Esophagus muscularis mucosa (tissue), 4 donors: Measurements from ENCODE around the gene RFX5.

Experiments
- EP300 ChIP-seq: sonication (generic); formaldehyde crosslinking; IDR thresholded peaks from one replicate; pipeline ENCODE4 v1.6.1; 2017; ENCODE audit warnings: antibody characterized with exemption
- POLR2A ChIP-seq: fragments of 450-650 bp; IDR thresholded peaks from one replicate; pipeline ENCODE4 v1.6.1; 2017; ENCODE audit warnings: antibody characterized with exemption, moderate library complexity, mild to moderate bottlenecking, low read depth
- TF ChIP-seq, protein P1 (sequence below), 3 experiments: fragments of 200-600 bp in 2 of 3; fragments of 450-650 bp in 1 of 3; sonication (generic) in 2 of 3; IDR thresholded peaks; one replicate each; pipeline ENCODE4 v1.5.1; 2017 to 2019; ENCODE audit warnings: antibody characterized with exemption in 3 of 3, mild to moderate bottlenecking in 2 of 3, moderate library complexity in 1 of 3

DNA sequence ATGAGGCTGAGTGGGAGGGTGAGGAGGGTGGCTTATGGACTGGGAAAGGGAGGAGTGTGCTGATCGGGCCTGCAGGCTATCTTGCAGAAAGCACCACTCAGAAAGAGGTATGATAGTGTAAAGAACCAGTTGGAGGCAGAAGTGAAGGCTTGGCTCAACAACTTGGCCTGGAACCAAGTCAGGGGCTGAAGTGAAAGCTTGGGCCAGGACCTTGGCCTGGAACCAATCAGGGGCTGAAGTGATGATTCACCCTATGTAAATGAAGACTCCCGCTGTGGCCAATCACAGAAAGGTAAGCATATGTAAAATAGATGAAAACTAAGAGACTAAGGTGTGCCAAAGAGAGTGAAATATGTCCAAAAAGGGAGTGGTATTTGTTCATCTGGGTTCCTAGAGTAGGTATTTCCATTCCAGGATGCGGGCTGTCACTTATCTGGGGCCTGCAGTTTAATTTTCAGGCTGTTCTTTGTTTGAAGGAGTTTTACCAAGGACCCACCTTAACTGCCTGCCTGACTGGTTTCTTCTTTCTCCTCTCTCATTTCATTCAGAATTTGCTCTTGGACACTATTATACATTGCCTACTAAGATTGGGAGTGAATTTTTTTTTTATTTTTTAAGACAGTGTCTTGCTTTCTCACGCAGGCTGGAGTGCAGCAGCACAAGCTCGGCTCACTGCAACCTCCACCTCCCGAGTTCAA lies 5.1 kb upstream of the RFX5 start:
- TF ChIP-seq POLR2A (no peak), EP300 (no peak)
- TF ChIP-seq, protein P1, sequence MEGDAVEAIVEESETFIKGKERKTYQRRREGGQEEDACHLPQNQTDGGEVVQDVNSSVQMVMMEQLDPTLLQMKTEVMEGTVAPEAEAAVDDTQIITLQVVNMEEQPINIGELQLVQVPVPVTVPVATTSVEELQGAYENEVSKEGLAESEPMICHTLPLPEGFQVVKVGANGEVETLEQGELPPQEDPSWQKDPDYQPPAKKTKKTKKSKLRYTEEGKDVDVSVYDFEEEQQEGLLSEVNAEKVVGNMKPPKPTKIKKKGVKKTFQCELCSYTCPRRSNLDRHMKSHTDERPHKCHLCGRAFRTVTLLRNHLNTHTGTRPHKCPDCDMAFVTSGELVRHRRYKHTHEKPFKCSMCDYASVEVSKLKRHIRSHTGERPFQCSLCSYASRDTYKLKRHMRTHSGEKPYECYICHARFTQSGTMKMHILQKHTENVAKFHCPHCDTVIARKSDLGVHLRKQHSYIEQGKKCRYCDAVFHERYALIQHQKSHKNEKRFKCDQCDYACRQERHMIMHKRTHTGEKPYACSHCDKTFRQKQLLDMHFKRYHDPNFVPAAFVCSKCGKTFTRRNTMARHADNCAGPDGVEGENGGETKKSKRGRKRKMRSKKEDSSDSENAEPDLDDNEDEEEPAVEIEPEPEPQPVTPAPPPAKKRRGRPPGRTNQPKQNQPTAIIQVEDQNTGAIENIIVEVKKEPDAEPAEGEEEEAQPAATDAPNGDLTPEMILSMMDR (IDR thresholded peaks at IDR 0.05): no peak
